CD4-positive, alpha-beta T cell treated with Interleukin-10 for 1 hour (primary cell): ENCODE measurements around the gene KCNH4.

Source experiments
- DNase-seq: peaks from one replicate; pipeline ENCODE4 v3.0.0-alpha.2; 2020

KCNH4 gene

DNA sequence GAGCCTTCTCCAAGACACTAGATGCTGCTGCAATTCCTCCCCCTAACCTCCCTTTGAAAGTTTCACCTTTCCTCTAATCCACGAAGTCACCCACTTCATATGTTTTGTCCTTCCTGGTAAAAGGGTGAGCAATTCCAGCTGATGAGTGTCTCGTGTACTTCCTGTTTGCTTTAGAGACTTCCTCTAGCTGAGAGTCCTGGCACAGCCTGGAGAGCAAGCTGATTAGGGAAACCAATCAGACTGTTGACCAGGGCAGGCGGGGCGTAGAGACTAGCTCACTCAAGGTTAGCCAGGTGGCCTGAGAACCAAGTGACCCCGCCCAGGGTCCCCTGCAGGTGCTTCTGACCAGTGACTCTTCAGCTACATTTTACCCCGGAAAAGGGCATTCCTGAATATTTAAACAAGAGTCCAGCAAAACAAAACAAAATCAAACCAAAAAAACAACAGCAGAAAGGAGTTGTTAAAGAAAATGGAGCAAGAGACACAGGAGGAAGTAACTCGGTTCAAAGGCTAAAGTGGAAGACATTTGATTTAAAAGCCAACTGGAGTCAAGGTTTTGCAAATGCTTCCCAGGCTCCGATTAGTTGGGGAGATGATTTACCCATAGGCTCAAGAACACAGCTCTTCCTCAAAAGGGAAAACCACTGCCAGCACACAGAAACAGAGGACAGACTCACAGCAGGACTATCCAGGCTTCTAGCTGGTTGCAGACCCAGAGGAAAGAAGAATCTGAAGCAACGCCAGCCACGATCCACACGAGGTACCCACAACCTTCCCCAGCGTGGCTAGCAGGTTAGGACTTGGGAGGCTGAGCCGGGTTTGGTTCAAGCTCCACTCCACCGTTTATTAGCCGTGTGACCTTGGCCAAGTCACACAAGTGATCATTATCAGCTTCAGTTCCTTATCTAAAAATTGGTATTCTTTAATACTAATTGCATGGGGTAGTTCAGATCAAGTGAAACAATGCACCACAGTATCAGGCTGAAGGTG lies 45.0 kb downstream of the KCNH4 start:
- no peak for DNase-seq

DNA sequence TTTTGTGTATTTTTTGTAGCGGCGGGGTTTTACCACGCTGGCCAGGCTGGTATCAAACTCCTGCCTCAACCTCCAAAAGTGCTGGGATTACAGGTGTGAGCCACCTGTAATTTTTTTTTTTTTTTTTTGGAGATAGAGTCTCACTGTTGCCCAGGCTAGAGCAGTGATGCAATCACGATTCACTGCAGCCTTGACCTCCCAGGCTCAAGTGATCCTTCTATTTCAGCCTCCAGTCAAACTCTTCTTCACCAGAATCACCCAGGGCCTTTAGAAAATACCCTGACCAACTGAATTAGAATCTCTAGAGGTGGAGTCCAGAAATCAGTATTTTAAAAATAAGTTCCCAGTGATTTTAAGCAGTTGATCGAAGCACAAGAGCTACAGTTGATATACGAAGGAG lies 45.8 kb downstream of the KCNH4 start:
- DNase-seq: no peak

DNA sequence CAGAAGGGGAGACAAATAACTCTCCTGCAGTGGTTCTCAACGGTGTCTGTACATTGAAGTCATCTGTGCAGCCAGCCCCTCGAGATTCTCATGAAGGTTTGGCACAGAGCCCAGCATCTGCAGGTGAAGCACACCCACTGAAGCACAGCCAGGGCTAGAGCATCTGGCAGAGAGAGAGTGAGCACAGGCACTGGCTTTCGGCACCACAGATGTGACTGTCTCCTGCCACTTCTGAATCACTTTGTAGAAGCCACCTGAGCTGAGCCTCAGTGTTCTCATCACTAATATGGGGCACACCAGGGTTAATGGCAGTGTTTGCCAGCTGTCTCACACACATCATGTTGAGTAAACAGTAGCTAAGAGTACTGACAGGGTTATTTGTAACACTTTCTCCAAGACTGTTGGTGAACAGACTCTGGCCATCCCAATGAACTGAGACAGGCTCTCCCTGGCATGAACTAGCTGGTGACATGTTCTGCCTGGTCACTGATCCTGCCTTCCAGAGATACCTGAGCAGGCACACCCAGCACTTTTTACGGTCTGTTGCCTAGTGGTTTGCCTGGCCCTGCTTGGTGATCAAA lies 47.4 kb downstream of the KCNH4 start:
- DNase-seq: peak; percentile 28

DNA sequence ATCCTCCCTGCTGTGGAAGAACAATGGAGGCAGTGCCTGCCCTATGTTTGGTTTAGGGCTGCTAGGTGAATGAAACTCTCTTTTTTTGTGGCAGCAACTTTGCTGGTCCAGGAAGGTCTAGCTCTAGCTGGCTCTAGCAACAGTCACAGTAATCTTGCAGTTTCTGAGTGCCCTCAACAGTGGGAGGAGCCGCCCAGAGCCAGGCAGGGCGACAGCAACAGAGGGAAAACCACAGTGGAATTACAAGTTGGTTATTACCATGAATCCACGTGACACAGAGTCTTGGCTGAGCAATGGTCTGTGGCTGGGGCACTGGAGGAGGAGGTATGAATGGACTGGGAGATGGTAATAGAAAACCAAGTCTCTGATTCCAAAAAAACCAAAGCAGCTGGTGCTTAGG lies 48.0 kb downstream of the KCNH4 start:
- peak; percentile 9 for DNase-seq

- no peak for DNase-seq
Observed at GRCh38 chr17:42131981-42132432, 48.9 kb downstream of the KCNH4 start.

DNA sequence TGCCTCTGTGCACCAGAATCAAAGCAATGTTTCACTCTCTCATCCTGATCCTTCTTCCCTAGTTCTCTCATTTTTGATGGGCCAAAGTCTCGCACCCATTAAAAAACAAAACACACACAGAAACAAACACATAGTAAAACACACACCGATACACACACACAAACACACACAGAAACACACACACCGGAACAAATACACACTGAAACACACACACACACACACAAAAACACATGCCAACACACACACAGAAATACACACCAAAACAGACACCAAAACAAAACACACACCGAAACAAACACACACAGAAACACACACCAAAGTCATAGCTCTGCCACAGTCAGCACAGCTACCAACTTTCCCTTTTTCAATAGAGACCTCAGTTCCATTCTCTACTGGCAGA lies 49.7 kb downstream of the KCNH4 start:
- DNase-seq: no peak

DNA sequence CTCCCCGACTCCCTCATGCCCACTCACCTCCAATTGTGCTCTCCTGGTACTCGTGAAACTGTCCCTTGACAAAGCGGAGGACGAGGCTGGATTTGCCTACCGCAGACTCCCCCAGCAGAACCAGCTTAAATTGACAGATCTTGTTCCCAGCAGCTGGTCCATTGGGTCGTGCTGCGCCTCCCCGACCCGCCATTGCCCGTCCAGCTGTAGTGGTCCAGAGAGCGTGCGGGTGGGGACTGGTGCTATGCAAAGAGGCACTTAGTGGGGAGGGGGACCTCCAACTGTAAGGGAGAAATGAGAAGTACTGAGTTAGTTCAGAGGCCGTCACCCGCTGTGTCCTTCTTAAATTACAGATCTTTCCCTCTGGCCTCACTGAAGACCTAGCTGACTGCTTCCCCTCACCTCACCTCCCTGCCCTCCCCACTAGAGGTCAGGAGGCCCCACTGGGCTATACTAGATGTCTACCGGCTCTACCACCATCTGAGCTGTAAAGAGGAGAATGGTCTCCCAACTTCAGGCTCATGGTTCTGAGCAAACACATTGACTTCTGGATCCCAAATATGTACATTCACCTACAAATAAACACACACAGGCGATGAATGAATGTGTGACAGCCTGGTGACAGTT lies 50.5 kb downstream of the KCNH4 start:
- no peak for DNase-seq

DNA sequence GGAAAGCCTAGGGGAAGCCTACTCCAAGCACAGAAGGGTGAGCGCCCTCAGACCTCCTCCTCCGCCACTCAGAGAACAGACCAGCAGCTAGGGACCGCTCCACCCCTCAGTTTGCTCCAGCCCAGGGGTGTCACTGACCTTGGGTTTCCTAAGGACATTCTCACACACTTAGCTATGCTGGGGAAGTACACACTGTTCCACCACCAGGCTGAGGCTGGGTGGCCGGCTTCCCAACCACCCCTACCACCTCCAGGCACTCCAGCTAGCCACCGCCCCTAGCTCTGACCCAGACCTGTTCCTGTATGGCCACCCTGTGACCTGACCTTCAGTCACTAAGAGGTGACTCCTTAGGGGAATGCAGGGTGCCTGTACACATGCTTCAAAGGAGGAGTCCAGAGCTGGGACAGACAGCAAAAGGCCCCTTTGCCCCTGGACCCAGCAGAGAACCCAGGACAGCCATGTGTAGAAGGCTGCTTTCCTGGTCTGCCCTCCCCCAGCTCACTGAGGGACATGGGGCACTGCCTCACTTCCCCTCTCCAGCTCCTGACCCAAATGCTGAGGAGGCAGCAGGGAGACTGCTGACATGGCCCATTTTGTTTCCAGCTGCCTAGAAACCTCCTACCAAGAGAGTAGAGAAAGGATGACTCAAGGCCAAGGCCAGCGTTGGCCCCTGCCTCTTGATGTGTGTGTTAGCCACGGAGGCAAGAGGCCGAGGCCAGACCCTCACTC lies 51.7 kb downstream of the KCNH4 start:
- DNase-seq: no peak

- DNase-seq: no peak
Observed at GRCh38 chr17:42127414-42127813, 53.5 kb downstream of the KCNH4 start.

DNA sequence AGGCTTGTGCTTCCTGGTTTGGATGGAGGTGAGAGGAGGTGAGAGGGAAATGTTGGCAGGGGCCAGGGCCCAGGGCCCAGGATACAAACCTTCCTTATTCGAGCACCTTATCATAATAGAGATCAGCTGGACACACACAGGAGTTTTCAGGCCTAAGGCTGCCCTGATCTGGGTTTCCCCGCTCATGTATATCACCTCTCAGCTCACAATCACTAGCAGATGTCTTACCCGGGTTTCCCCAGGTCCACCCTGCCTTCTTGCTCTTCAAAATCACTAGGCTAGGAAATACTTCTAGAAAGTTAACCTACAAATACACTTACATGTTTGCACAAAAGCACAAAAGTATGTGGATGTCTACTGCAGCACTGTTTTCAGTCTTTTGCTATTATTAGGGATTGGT lies 54.1 kb downstream of the KCNH4 start:
- no peak for DNase-seq

- no peak for DNase-seq
Observed at GRCh38 chr17:42125565-42125964, 55.4 kb downstream of the KCNH4 start.

GRCh38 chr17:42124256-42124655 lies 56.7 kb downstream of the KCNH4 start:
- DNase-seq: no peak

DNA sequence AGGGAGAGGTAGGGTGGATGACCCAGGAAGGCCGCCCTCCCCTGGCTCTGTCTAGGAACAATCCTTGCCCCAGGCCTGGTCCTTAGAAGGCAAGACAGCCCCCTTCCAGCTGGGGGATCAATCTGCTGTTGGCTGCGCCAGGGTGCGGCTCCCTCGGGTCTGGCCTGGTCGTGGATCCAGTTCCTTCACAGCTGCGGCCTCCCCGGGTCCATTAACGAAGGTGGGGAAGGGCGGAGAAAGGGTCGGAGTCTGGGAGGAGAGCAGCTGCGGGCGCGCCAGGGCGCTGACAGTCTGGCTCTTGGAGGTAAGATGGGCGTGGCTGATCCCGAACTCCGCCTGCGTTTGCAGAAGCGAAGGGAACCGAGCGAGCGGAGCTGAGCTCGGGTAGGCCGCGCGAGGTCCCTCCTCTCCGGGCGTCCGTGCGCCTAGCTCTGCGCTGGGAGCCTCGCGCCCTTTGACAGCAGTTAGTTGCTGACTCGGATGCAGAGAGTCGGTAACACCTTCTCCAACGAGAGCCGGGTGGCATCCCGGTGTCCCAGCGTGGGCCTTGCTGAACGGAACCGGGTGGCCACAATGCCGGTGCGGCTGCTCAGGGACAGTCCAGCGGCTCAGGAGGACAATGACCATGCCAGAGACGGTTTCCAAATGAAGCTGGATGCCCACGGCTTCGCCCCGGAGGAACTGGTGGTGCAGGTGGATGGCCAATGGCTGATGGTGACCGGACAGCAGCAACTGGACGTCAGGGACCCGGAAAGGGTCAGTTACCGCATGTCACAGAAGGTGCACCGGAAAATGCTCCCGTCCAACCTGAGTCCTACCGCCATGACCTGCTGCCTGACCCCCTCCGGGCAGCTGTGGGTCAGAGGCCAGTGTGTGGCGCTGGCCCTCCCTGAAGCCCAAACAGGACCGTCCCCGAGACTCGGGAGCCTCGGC lies 58.3 kb downstream of the KCNH4 start, which contains the start of gene HSPB9:
Gene HSPB9 (plus strand): TSS at position 434 of the 933 bp plus-strand sequence. CDS start 47 bp downstream, at position 481.
- DNase-seq: no peak

DNA sequence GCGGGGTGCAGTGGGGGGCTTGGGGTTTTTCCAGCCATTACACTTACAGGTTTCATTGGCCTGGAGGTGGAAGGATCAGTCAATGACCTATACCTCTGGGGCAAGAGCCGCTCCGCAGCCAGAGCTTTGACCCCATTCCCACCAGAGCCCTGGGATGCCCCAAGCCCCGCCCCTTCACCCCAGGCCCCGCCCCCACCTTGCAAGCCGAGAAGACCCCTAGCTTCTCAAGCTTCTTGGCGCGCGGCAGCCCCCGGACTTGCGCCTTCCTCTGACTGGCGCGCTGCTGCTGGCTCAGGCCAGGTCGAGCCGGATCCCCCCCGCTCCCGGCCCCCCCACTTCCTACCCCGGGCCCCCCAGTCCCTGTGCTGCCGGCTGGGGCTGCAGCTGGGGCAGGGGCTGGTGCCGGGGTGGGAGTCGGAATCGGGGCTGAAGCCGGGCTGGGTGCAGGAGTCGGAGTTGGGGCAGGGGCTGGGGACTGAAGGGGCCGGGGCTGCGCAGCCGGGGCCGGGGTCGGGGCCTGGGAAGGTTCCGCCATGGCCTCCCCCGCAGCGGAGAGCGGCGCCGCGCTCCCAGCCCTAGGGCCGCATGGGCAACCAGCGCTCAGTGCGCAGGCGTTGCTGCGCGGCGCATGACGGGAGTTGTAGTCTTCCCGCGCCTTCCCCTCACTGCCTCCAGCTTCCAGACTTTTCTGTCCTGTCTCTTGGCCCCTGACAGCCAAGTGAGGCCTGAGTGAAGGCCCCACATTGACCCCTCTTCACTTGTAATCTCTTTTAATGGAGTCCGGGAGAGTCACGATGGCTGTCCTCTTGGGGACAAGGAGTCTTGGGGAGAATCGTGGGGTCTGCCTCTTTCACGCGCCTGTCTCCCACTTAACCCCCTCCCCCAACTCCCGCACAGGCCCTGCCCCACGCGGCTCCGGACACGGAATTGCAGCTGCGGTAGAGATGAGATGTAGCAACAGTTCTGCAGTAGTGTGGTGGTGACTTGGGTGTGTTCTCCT lies 59.9 kb downstream of the KCNH4 start, which contains the start of gene KAT2A:
Gene KAT2A (minus strand): TSS at position 598 of the 1,000 bp plus-strand sequence. CDS start 63 bp downstream, at position 535.
- peak; percentile 79 for DNase-seq

DNA sequence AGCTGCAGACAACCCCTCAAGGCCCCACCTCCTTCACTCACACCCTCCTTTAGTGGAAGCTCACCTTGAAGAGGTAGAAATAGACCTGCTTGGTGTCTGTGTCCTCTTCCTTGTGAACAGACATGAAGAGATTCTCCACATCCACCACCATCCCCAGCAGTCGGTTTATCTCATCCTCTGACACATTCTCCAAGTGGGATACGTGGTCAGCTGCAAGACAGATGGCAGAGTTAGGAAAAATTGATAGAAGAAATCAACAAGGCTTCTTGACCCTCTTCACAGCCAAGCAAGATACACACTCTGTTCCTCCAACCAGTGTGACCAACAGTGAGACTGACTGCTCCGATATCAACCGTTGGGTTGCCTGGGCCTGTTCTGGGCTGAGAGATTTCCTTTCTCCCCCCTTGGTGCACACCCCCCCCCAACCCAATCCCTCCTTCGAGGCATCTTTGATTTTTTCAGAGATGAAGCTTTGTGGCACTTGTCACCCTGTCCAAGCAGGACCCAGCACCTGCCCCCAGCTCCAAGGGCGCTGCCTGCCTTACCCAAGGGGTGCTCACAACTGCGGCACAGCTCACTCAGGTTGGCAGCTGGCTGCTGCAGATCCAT lies 60.7 kb downstream of the KCNH4 start:
- no peak for DNase-seq

DNA sequence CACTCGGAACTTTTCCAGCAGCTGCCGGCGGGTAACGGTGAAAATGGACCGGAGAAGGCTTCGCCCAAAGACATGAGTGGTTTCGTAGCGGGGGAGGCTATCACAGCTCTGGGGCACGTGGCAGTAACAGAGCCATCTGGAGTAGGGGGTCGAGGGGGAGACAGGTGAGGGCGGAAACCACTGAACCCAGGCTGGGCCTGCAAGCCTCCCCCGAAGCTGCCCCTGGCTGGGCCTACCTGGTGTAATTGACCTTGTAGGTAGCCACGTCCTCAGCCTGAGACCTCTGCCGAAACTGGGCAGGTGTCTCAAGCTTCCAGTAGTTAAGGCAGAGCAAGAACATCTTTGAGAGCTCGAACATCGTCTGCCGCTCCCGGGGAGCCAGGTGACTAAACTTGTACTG lies 61.6 kb downstream of the KCNH4 start:
- DNase-seq: no peak

DNA sequence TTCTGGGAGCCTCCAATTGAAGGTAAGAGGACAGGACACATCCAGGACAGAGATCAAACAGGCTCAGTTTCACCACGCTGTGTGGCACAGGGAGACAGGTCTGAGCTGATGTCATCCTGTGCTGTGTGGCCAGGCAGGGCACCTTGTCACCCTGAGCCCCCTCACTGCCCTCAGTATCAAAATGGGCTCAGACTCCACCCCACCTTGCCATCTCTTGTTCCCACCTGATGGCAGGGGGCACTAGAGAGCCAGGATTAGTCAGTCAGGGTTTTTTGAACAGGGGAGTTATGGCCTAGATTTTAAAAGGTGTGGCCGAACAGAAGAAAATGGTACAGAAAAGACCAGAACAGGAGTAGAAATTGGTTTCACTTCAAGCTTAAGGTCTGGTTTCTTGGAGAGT lies 62.4 kb downstream of the KCNH4 start:
- DNase-seq: peak; percentile 49

- DNase-seq: no peak
Observed at GRCh38 chr17:42118126-42118510, 62.8 kb downstream of the KCNH4 start.

GRCh38 chr17:42117397-42118125 lies 63.4 kb downstream of the KCNH4 start:
- no peak for DNase-seq
